B cell (primary cell): ENCODE data around the gene DPH3. TPM values are rescaled to one million over a fixed set of nuclear protein-coding genes. Genes with fewer than 3 reads are reported as not detected.

ENCODE experiments used
- ATAC-seq: fragments of 200-7000 bp; cut with Tn5 transposase; one replicate; pipeline ENCODE4 v1.10.0; 2021; ENCODE audit warnings: low read depth, mild to moderate bottlenecking, moderate number of reproducible peaks, moderate library complexity
- CTCF ChIA-PET: fragments of 350-600 bp; sonication (Branson Sonifier 250); formaldehyde crosslinking; loops from one replicate; lab custom pipeline; 2021; ENCODE audit warnings: antibody characterized with exemption, inconsistent platforms; lab: Charles Lee
- POLR2A ChIA-PET: fragments of 350-600 bp; sonication (Branson Sonifier 250); formaldehyde crosslinking; loops from one replicate; lab custom pipeline; 2021; ENCODE audit warnings: antibody characterized with exemption; lab: Charles Lee
- DNase-seq: peaks from one replicate; pipeline ENCODE4 v3.0.0; 2013
- H2AFZ ChIP-seq: 2 replicates; pipeline ENCODE4 v1.6.1; 2012; ENCODE audit warnings: mild to moderate bottlenecking, low read depth, low read length; ENCODE audit not compliant: insufficient read depth, poor library complexity, severe bottlenecking
- H3K27ac ChIP-seq, 2 donors: 1 replicate in 1 of 2; 2 replicates in 1 of 2; pipeline ENCODE4 v1.5.1; 2012 to 2013; ENCODE audit warnings: low read length in 2 of 2, mild to moderate bottlenecking in 2 of 2, moderate library complexity in 1 of 2
- H3K27me3 ChIP-seq, 4 experiments: fragments of 200-600 bp in 1 of 4; sonication (generic) in 1 of 4; replicated peaks in 1 of 4; 1 replicate in 2 of 4; 2 replicates in 2 of 4; pipeline versions ENCODE4 v1.6.1 to v1.7.0; 2013 to 2016; ENCODE audit warnings: low read length in 3 of 4, mild to moderate bottlenecking in 2 of 4, mixed read lengths in 1 of 4, moderate library complexity in 1 of 4; ENCODE audit not compliant: insufficient read depth in 4 of 4, control insufficient read depth in 3 of 4; ENCODE audit errors: control extremely low read depth in 1 of 4
- H3K36me3 ChIP-seq, 2 experiments: replicated peaks in 1 of 2; 1 replicate in 1 of 2; 2 replicates in 1 of 2; pipeline versions ENCODE4 v1.6.1 to v1.7.1; 2013; ENCODE audit warnings: low read length in 1 of 2; ENCODE audit not compliant: insufficient read depth in 2 of 2, control insufficient read depth in 1 of 2; ENCODE audit errors: control extremely low read depth in 1 of 2, extremely low read depth in 1 of 2
- H3K4me1 ChIP-seq, 2 donors: fragments of 200-600 bp in 1 of 2; sonication (generic) in 1 of 2; 1 replicate in 1 of 2; 2 replicates in 1 of 2; pipeline versions ENCODE4 v1.5.1 to v1.6.1; 2013 to 2017; ENCODE audit warnings: low read length in 2 of 2; ENCODE audit not compliant: control insufficient read depth in 2 of 2, insufficient read depth in 2 of 2
- H3K4me2 ChIP-seq: replicated peaks from 2 replicates; pipeline ENCODE3; 2012; ENCODE audit warnings: mild to moderate bottlenecking, low read depth, low read length; ENCODE audit not compliant: poor library complexity, severe bottlenecking
- H3K4me3 ChIP-seq, 5 experiments: fragments of 200-600 bp in 1 of 5; sonication (generic) in 1 of 5; 1 replicate in 3 of 5; 2 replicates in 2 of 5; pipeline versions ENCODE4 v1.5.1 to v1.7.0; 2011 to 2016; ENCODE audit warnings: low read length in 4 of 5, mild to moderate bottlenecking in 4 of 5, low read depth in 2 of 5, control low read depth in 1 of 5, moderate library complexity in 1 of 5; ENCODE audit not compliant: insufficient read depth in 1 of 5; ENCODE audit errors: control extremely low read depth in 1 of 5, extremely low read depth in 1 of 5
- H3K79me2 ChIP-seq: fragments of 200-600 bp; sonication (generic); one replicate; pipeline ENCODE4 v1.6.0; 2016; ENCODE audit warnings: low read length; ENCODE audit not compliant: control insufficient read depth, insufficient read depth
- H3K9ac ChIP-seq: fragments of 200-600 bp; sonication (generic); 2 replicates; pipeline ENCODE4 v1.6.1; 2017; ENCODE audit warnings: mild to moderate bottlenecking, low read length, moderate library complexity
- H3K9me3 ChIP-seq, 3 donors: one replicate each; pipeline versions ENCODE4 v1.6.1 to v1.7.1; 2013; ENCODE audit warnings: low read length in 2 of 3; ENCODE audit not compliant: control insufficient read depth in 2 of 3, insufficient read depth in 1 of 3; ENCODE audit errors: control extremely low read depth in 1 of 3
- H4K20me1 ChIP-seq: 2 replicates; pipeline ENCODE4 v1.6.0; 2012; ENCODE audit warnings: mild to moderate bottlenecking, low read length; ENCODE audit not compliant: insufficient read depth, control insufficient read depth, poor library complexity, severe bottlenecking
- H3K27ac Mint-ChIP-seq: one replicate; pipeline ENCODE4 v1.8.0; 2021; ENCODE audit warnings: mixed read lengths
- H3K27me3 Mint-ChIP-seq: one replicate; pipeline ENCODE4 v1.8.0; 2021; ENCODE audit warnings: mixed read lengths
- H3K4me1 Mint-ChIP-seq: one replicate; pipeline ENCODE4 v1.8.0; 2021; ENCODE audit warnings: mixed read lengths
- H3K4me3 Mint-ChIP-seq: one replicate; pipeline ENCODE4 v1.8.0; 2021; ENCODE audit warnings: mixed read lengths
- H3K9me3 Mint-ChIP-seq: one replicate; pipeline ENCODE4 v1.8.0; 2022; ENCODE audit warnings: mixed read lengths; ENCODE audit not compliant: insufficient read depth
- EZH2 ChIP-seq: IDR thresholded peaks from 2 replicates; pipeline ENCODE4 v1.6.1; 2012; ENCODE audit warnings: borderline replicate concordance, low read depth, mild to moderate bottlenecking, moderate library complexity, low read length; ENCODE audit not compliant: insufficient read depth, poor library complexity, severe bottlenecking
- WGBS: methylation state at CpG from one replicate; pipeline ENCODE4 v1.1.5; 2013; ENCODE audit warnings: missing lambda C conversion rate; ENCODE audit not compliant: insufficient coverage; 5-methylcytosine and 5-hydroxymethylcytosine counted together
- intact Hi-C: fragments of 100-400 bp; cut with micrococcal nuclease; formaldehyde crosslinking; loops from one replicate; pipeline ENCODE4 v1.10.0; 2022
- polyA plus RNA-seq: library from polyadenylated mRNA; depleted of rRNA; stranded (reverse); fragments of >200 nt; gene quantifications from 2 replicates; pipeline ENCODE4 v1.2.3, GENCODE V29; 2012
- total RNA-seq, 2 donors: library from RNA; stranded (reverse); fragments of 120-200 nt in 1 of 2; gene quantifications; 1 replicate in 1 of 2; 2 replicates in 1 of 2; pipeline versions ENCODE4 v1.2.3 to v1.2.4, GENCODE V29; 2013 to 2022
- TF ChIP-seq, protein P1 (sequence below): fragments of 200-600 bp; IDR thresholded peaks from one replicate; pipeline ENCODE4 v1.8.0; 2022; ENCODE audit warnings: antibody characterized with exemption, mild to moderate bottlenecking

The DPH3 gene
- total and polyA plus RNA-seq, 2 donors (not counting 1 experiment from before 2014, with no cell fraction given): 7.4 to 12.9 TPM

- WGBS: 73% methylated on average over 7 of the region's 9 CpGs
- Histone ChIP-seq H3K9ac (no peak overlapping the region), H3K27me3 (peaks cover 0 to 6% (median 0%) of the 10 kb centered on the region in 4 experiments), H3K27ac (no peak overlapping the region), H3K9me3 (no peaks in the 10 kb centered on the region), H3K4me3 (no peak overlapping the region), H4K20me1 (no peaks in the 10 kb centered on the region), H3K4me2 (no peak overlapping the region), H3K79me2 (no peaks in the 10 kb centered on the region), H3K4me1 (peaks cover 0 to 8% of the 10 kb centered on the region in 2 donors), H3K36me3 (no peaks in the 10 kb centered on the region), H2AFZ (no peak overlapping the region)
- ChIA-PET POLR2A (interaction anchor here (0.6 kb wide), 1 partner anchor 8 kb away, joined by 6 read pairs; no protein-coding TSS in a partner anchor), CTCF (interaction anchor here (1.9 kb wide), 1 partner anchor 195 kb away, joined by 6 read pairs; no protein-coding TSS in a partner anchor)
- intact Hi-C loops: no loop called here
- ATAC-seq (no peak), DNase-seq (no peak)
- Mint-ChIP-seq H3K27me3 (peaks cover 8% of the 10 kb centered on the region), H3K9me3 (no peaks in the 10 kb centered on the region), H3K27ac (no peak overlapping the region), H3K4me1 (peaks cover 10% of the 10 kb centered on the region), H3K4me3 (no peak overlapping the region)
- TF ChIP-seq, protein P1, sequence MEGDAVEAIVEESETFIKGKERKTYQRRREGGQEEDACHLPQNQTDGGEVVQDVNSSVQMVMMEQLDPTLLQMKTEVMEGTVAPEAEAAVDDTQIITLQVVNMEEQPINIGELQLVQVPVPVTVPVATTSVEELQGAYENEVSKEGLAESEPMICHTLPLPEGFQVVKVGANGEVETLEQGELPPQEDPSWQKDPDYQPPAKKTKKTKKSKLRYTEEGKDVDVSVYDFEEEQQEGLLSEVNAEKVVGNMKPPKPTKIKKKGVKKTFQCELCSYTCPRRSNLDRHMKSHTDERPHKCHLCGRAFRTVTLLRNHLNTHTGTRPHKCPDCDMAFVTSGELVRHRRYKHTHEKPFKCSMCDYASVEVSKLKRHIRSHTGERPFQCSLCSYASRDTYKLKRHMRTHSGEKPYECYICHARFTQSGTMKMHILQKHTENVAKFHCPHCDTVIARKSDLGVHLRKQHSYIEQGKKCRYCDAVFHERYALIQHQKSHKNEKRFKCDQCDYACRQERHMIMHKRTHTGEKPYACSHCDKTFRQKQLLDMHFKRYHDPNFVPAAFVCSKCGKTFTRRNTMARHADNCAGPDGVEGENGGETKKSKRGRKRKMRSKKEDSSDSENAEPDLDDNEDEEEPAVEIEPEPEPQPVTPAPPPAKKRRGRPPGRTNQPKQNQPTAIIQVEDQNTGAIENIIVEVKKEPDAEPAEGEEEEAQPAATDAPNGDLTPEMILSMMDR: no peak
- no peak for TF ChIP-seq EZH2
Measured at GRCh38 chr3:16243706-16244490, 20.8 kb downstream of the DPH3 start.

DNA sequence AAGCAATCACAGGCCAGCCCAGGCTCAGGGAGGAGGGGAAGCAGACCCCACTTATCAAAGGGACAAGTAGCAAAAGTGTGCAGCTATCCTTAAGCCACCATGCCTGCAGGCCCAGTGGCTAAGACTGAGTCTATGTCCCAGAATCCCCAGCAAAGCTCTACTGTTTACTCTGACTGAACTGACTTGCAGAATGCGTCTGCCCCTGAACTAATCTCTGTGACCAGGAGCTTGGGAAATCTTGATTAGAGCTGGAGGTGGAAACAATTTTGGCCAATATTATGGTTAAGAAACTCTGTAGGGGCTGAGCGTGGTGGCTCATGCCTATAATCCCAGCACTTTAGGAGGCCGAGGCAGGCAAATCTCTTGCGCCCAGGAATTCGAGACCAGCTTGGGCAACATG is 22.6 kb downstream of the DPH3 start:
- no peak for ATAC-seq
- H3K27me3 ChIP-seq: no peaks in the 10 kb centered on the region
- no peak overlapping the region for H3K4me2 ChIP-seq
- Mint-ChIP-seq H3K9me3 (no peaks in the 10 kb centered on the region), H3K27ac (no peak overlapping the region), H3K4me1 (peaks cover 2% of the 10 kb centered on the region), H3K4me3 (no peak overlapping the region), H3K27me3 (peaks cover under 1% of the 10 kb centered on the region)
- POLR2A ChIA-PET: no interaction called here
- intact Hi-C loops: no loop called here
- H3K36me3 ChIP-seq: no peaks in the 10 kb centered on the region
- peaks cover 0 to 2% of the 10 kb centered on the region in 2 donors for H3K4me1 ChIP-seq
- no peak overlapping the region for H3K27ac ChIP-seq
- H3K4me3 ChIP-seq: no peak overlapping the region
- no peak overlapping the region for H2AFZ ChIP-seq
- WGBS: 100% methylated on average over 1 of the region's 5 CpGs
- no peaks in the 10 kb centered on the region for H3K9me3 ChIP-seq
- no peak for TF ChIP-seq EZH2
- TF ChIP-seq, protein P1: no peak
- H3K9ac ChIP-seq: no peak overlapping the region
- CTCF ChIA-PET: interaction anchor here (1.9 kb wide), 1 partner anchor 193 kb away, joined by 6 read pairs; no protein-coding TSS in a partner anchor
- H4K20me1 ChIP-seq: no peaks in the 10 kb centered on the region
- no peaks in the 10 kb centered on the region for H3K79me2 ChIP-seq
- no peak for DNase-seq
